DND-41 (cell line): ENCODE measurements around the gene TNNI3K.

Experiments
- ATAC-seq: fragments of 200-7000 bp; cut with Tn5 transposase; 3 replicates; pipeline ENCODE4 v1.9.1; 2021; ENCODE audit warnings: low read depth; ENCODE audit not compliant: insufficient read depth
- DNase-seq: peaks from one replicate; pipeline ENCODE4 v3.0.0-alpha.2; 2020
- H2AFZ ChIP-seq: 2 replicates; pipeline ENCODE4 v1.6.0; 2012; ENCODE audit warnings: low read depth, low read length
- H3K27ac ChIP-seq: 2 replicates; pipeline ENCODE4 v1.5.1; 2012; ENCODE audit warnings: low read length, inconsistent platforms
- H3K27me3 ChIP-seq: fragments of 200-600 bp; sonication (generic); 2 replicates; pipeline ENCODE4 v1.6.0; 2012; ENCODE audit warnings: low read length, mild to moderate bottlenecking, inconsistent platforms; ENCODE audit not compliant: insufficient read depth, poor library complexity
- H3K36me3 ChIP-seq: 2 replicates; pipeline ENCODE4 v1.5.1; 2012; ENCODE audit warnings: low read length, inconsistent platforms; ENCODE audit not compliant: insufficient read depth
- H3K4me1 ChIP-seq: 2 replicates; pipeline ENCODE4 v1.5.1; 2012; ENCODE audit warnings: mild to moderate bottlenecking, low read length; ENCODE audit not compliant: insufficient read depth
- H3K4me2 ChIP-seq: 2 replicates; pipeline ENCODE4 v1.6.0; 2012; ENCODE audit warnings: mild to moderate bottlenecking, moderate library complexity, low read length, inconsistent platforms; ENCODE audit not compliant: insufficient read depth
- H3K4me3 ChIP-seq, 2 experiments: fragments of 200-600 bp in 1 of 2; shearing (Covaris generic) in 1 of 2; 2 replicates each; pipeline ENCODE4 v1.5.1; 2012 to 2016; ENCODE audit warnings: inconsistent platforms in 2 of 2, low read length in 2 of 2, mild to moderate bottlenecking in 2 of 2, low read depth in 1 of 2, moderate library complexity in 1 of 2
- H3K79me2 ChIP-seq: 2 replicates; pipeline ENCODE4 v1.6.0; 2012; ENCODE audit warnings: low read length, inconsistent platforms; ENCODE audit not compliant: insufficient read depth
- H3K9ac ChIP-seq: 2 replicates; pipeline ENCODE4 v1.6.0; 2012; ENCODE audit warnings: low read depth, mild to moderate bottlenecking, inconsistent platforms, low read length, moderate library complexity
- H3K9me3 ChIP-seq: 2 replicates; pipeline ENCODE4 v1.5.1; 2012; ENCODE audit warnings: low read length, moderate library complexity, mild to moderate bottlenecking, inconsistent platforms; ENCODE audit not compliant: insufficient read depth, severe bottlenecking
- H4K20me1 ChIP-seq: 2 replicates; pipeline ENCODE4 v1.6.0; 2012; ENCODE audit warnings: low read length; ENCODE audit not compliant: insufficient read depth
- EZH2 ChIP-seq: IDR thresholded peaks from 3 replicates; pipeline ENCODE4 v1.6.1; 2012; ENCODE audit warnings: borderline replicate concordance, low read depth, mild to moderate bottlenecking, moderate library complexity, low read length, inconsistent platforms; ENCODE audit not compliant: severe bottlenecking
- TF ChIP-seq, protein P1 (sequence below): IDR thresholded peaks from 2 replicates; pipeline ENCODE4 v1.5.1; 2012; ENCODE audit warnings: borderline replicate concordance, low read length, moderate library complexity, mild to moderate bottlenecking; ENCODE audit not compliant: poor library complexity, severe bottlenecking; ENCODE audit errors: extremely low read depth

Gene TNNI3K

DNA sequence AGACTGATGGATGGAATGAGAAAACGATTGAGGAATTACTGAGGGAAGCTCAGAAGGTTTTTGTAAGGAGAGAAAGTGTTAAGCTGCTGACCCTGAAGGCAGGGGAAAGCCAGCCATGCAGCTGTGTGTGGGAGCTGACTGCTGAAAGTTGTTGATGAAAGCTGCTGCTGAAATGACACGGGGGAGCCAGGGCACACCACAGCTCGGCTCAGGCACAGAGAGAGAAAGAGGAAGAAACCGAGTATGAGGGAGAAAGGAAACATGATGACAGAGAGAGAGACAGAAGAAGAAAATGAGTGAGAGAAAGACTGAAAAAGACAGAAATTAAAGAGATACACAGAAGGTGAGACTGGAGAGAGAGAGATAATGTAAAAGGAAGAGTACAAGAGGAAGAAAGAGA, 161.7 kb downstream of the TNNI3K start:
- Histone ChIP-seq H3K9me3 (no peaks in the 10 kb centered on the region), H3K4me3 (no peak overlapping the region), H3K79me2 (no peaks in the 10 kb centered on the region), H3K4me2 (no peak overlapping the region), H3K27me3 (no peaks in the 10 kb centered on the region), H3K27ac (no peak overlapping the region), H3K36me3 (no peaks in the 10 kb centered on the region), H3K9ac (no peak overlapping the region), H3K4me1 (no peaks in the 10 kb centered on the region), H4K20me1 (no peaks in the 10 kb centered on the region), H2AFZ (no peak overlapping the region)
- DNase-seq (no peak), ATAC-seq (no peak)
- no peak for TF ChIP-seq EZH2
- TF ChIP-seq, protein P1, sequence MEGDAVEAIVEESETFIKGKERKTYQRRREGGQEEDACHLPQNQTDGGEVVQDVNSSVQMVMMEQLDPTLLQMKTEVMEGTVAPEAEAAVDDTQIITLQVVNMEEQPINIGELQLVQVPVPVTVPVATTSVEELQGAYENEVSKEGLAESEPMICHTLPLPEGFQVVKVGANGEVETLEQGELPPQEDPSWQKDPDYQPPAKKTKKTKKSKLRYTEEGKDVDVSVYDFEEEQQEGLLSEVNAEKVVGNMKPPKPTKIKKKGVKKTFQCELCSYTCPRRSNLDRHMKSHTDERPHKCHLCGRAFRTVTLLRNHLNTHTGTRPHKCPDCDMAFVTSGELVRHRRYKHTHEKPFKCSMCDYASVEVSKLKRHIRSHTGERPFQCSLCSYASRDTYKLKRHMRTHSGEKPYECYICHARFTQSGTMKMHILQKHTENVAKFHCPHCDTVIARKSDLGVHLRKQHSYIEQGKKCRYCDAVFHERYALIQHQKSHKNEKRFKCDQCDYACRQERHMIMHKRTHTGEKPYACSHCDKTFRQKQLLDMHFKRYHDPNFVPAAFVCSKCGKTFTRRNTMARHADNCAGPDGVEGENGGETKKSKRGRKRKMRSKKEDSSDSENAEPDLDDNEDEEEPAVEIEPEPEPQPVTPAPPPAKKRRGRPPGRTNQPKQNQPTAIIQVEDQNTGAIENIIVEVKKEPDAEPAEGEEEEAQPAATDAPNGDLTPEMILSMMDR = no peak

DNA sequence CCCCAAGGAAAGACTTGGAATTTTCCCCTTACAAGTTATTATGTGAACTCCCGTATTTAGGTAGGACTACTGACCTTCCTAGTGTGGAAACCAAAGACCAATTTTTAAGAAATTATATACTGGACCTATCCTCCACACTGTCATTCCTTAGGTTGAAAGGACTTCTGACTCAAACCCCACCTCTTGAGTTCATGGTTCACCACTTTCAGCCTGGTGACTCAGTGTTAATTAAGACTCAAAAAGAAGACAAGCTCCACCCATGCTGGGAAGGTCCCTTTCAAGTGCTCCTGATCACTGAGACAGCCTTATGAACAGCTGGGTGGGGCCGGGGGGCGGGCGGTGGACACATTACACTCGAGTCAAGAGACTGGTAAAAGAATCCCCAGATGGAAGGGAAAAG, 164.1 kb downstream of the TNNI3K start:
- Histone ChIP-seq H3K4me3 (no peak overlapping the region), H3K79me2 (no peaks in the 10 kb centered on the region), H3K4me1 (no peaks in the 10 kb centered on the region), H4K20me1 (no peaks in the 10 kb centered on the region), H2AFZ (no peak overlapping the region), H3K36me3 (no peaks in the 10 kb centered on the region), H3K27ac (no peak overlapping the region), H3K9ac (no peak overlapping the region), H3K9me3 (no peaks in the 10 kb centered on the region), H3K27me3 (no peaks in the 10 kb centered on the region), H3K4me2 (no peak overlapping the region)
- TF ChIP-seq, protein P1 = no peak
- no peak for TF ChIP-seq EZH2
- DNase-seq = no peak
- ATAC-seq = no peak

DNA sequence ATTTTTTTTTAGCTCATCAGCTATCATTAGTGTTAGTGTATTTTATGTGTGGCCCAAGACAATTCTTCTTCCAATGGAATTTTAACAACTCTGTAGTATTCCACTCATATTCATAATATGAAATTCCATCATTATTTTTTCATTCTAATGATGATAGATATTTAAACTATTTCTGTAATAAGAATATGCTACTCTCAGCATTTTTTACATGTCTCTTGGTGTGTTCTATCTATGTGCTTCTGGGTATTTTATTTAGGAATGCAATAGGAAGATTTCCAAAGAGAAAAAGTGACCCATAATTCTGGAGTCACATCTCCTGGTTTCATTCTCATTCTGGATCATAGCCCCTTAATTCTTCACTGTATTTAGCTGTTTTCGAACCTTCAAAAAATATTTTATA, 167.7 kb downstream of the TNNI3K start:
- no peak overlapping the region for H3K27ac ChIP-seq
- H3K9me3 ChIP-seq = no peaks in the 10 kb centered on the region
- no peak for ATAC-seq
- DNase-seq = no peak
- H3K27me3 ChIP-seq = no peaks in the 10 kb centered on the region
- no peaks in the 10 kb centered on the region for H3K4me1 ChIP-seq
- H3K4me3 ChIP-seq = no peak overlapping the region
- H4K20me1 ChIP-seq = no peaks in the 10 kb centered on the region
- no peaks in the 10 kb centered on the region for H3K79me2 ChIP-seq
- no peaks in the 10 kb centered on the region for H3K36me3 ChIP-seq
- H3K4me2 ChIP-seq = no peak overlapping the region
- no peak overlapping the region for H3K9ac ChIP-seq
- TF ChIP-seq, protein P1 = no peak
- no peak for TF ChIP-seq EZH2
- no peak overlapping the region for H2AFZ ChIP-seq

DNA sequence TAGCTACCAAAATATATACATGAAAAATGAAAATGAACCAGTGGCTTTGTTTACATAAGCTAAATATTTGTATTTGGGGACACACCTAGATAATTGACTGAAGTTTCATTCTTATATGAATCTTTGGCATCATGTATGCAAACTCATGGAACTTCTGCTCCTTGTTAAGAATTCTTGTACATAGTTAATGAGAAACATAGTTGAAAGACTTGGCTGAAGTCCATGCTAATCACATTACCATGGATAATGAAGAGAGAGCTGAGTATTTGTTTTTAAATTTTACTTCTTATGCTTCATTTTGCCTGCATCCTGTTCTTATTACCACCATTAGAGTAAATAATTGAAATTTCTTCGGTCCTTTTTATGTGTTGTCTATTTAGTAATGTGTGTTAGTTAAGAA, 168.4 kb downstream of the TNNI3K start:
- no peaks in the 10 kb centered on the region for H4K20me1 ChIP-seq
- no peak overlapping the region for H3K4me3 ChIP-seq
- H3K4me1 ChIP-seq = no peaks in the 10 kb centered on the region
- H3K79me2 ChIP-seq = no peaks in the 10 kb centered on the region
- no peaks in the 10 kb centered on the region for H3K9me3 ChIP-seq
- no peak overlapping the region for H3K27ac ChIP-seq
- ATAC-seq (no peak), DNase-seq (no peak)
- TF ChIP-seq EZH2 = no peak
- TF ChIP-seq, protein P1 = no peak
- H3K27me3 ChIP-seq = no peaks in the 10 kb centered on the region
- H3K4me2 ChIP-seq = no peak overlapping the region
- no peak overlapping the region for H3K9ac ChIP-seq
- H2AFZ ChIP-seq = no peak overlapping the region
- H3K36me3 ChIP-seq = no peaks in the 10 kb centered on the region
